ENCODE data around the gene ZNRF3.

ZNRF3 gene

DNA sequence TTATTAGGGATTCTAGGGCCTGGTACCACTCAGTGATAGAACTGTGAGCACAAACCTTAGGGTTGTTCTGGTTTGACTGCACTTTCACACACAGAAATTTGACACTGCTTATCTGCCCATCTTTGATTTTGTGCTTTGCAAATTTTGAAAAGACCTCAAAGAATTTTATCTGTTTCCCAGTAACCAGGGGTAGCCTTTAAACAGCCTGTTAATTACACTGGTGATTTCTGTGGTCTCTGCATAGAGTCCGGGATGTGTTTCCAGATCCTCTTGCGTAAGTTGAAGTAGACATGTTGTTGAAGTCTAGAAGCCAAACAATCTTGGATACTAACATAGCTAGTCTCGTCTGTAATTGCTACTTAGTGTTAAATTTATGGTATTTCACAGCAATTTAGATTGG lies 103.0 kb downstream of the ZNRF3 start:
- no peak overlapping the region for H3K4me3 ChIP-seq (ENCODE audit: insufficient read depth, low read length, poor library complexity, severe bottlenecking)
- H3K9me2 ChIP-seq (replicated peaks; ENCODE audit: insufficient read depth, low read length), result no peaks in the 10 kb centered on the region
- no peaks in the 10 kb centered on the region for H3F3A ChIP-seq (ENCODE audit: insufficient read depth)
- no peak overlapping the region for H3K27ac ChIP-seq (ENCODE audit: low read depth, low read length)
- H4K20me1 ChIP-seq (ENCODE audit: low read depth, low read length), result no peaks in the 10 kb centered on the region
- H3K36me3 ChIP-seq (ENCODE audit: low read length), result no peaks in the 10 kb centered on the region
- H2AFZ ChIP-seq (ENCODE audit: low read depth, low read length, severe bottlenecking), result no peak overlapping the region
- no peak overlapping the region for H3K4me2 ChIP-seq (ENCODE audit: low read depth, low read length, poor library complexity, severe bottlenecking)
- TF ChIP-seq, protein P1, sequence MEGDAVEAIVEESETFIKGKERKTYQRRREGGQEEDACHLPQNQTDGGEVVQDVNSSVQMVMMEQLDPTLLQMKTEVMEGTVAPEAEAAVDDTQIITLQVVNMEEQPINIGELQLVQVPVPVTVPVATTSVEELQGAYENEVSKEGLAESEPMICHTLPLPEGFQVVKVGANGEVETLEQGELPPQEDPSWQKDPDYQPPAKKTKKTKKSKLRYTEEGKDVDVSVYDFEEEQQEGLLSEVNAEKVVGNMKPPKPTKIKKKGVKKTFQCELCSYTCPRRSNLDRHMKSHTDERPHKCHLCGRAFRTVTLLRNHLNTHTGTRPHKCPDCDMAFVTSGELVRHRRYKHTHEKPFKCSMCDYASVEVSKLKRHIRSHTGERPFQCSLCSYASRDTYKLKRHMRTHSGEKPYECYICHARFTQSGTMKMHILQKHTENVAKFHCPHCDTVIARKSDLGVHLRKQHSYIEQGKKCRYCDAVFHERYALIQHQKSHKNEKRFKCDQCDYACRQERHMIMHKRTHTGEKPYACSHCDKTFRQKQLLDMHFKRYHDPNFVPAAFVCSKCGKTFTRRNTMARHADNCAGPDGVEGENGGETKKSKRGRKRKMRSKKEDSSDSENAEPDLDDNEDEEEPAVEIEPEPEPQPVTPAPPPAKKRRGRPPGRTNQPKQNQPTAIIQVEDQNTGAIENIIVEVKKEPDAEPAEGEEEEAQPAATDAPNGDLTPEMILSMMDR (IDR thresholded peaks at IDR 0.05; ENCODE audit: insufficient read depth, low read length, poor library complexity, severe bottlenecking), result no peak
- no peak for TF ChIP-seq EZH2phosphoT487 (conservative IDR thresholded peaks at IDR 0.05; ENCODE audit: low read length)
- no peaks in the 10 kb centered on the region for H3K9me3 ChIP-seq (ENCODE audit: insufficient read depth, low read length)
- no peaks in the 10 kb centered on the region for H3K79me2 ChIP-seq (ENCODE audit: insufficient read depth, low read length)
- H3K9ac ChIP-seq (ENCODE audit: low read length), result no peak overlapping the region
- H3K27me3 ChIP-seq (ENCODE audit: low read length), result no peaks in the 10 kb centered on the region

DNA sequence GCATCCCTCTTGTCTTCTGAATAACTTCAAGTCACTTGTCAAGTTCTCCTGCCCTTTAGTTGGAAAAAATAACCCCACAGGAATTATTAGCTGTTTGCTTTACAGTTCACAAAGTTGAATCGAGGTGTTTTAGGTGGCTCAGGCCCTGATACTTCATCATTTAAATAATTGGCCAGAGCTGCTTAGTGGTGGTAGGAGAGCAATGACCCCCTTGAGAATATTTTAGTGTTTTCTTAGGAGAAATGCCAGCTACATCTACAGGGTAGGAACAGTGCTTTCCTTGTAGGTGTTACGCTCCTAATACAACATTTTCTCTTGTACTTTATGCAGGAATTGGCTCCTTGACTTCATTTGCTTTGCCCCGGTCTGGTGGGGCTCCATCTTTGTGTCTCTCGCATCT lies 105.1 kb downstream of the ZNRF3 start:
- no peaks in the 10 kb centered on the region for H3K9me2 ChIP-seq (replicated peaks; ENCODE audit: insufficient read depth, low read length)
- H3K4me3 ChIP-seq (ENCODE audit: insufficient read depth, low read length, poor library complexity, severe bottlenecking), result no peak overlapping the region
- H4K20me1 ChIP-seq (ENCODE audit: low read depth, low read length), result no peaks in the 10 kb centered on the region
- TF ChIP-seq, protein P1 (IDR thresholded peaks at IDR 0.05; ENCODE audit: insufficient read depth, low read length, poor library complexity, severe bottlenecking), result no peak
- no peak for TF ChIP-seq EZH2phosphoT487 (conservative IDR thresholded peaks at IDR 0.05; ENCODE audit: low read length)
- H3K9ac ChIP-seq (ENCODE audit: low read length), result no peak overlapping the region
- H3K4me2 ChIP-seq (ENCODE audit: low read depth, low read length, poor library complexity, severe bottlenecking), result no peak overlapping the region
- H3K27me3 ChIP-seq (ENCODE audit: low read length), result no peaks in the 10 kb centered on the region
- H2AFZ ChIP-seq (ENCODE audit: low read depth, low read length, severe bottlenecking), result no peak overlapping the region
- H3F3A ChIP-seq (ENCODE audit: insufficient read depth), result no peaks in the 10 kb centered on the region
- no peaks in the 10 kb centered on the region for H3K79me2 ChIP-seq (ENCODE audit: insufficient read depth, low read length)
- H3K27ac ChIP-seq (ENCODE audit: low read depth, low read length), result no peak overlapping the region
- no peaks in the 10 kb centered on the region for H3K36me3 ChIP-seq (ENCODE audit: low read length)
- H3K9me3 ChIP-seq (ENCODE audit: insufficient read depth, low read length), result no peaks in the 10 kb centered on the region

DNA sequence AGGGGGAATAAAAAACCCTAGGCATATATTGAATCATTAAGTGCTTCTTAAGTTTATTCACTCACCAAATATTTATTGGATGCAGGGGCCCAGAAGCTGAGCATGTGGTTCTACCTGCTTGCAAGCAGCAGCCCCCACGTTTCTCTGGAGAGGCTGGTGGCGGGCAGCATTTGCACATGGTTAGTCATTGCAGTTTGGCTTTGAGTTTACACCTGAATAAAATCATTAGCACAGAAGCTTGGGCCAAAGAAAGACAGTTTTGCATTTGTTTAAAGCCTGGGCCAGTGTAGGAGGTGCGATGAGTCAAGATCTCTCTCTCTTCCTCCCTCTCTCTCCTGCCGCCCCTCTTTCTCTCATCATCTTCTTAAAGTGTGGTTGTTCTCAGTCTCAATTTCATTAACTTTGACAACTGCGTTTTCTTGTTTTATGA lies 105.7 kb downstream of the ZNRF3 start:
- Histone ChIP-seq H3K9me2 (replicated peaks; ENCODE audit: insufficient read depth, low read length) (no peaks in the 10 kb centered on the region), H3K27me3 (ENCODE audit: low read length) (no peaks in the 10 kb centered on the region), H3K4me3 (ENCODE audit: insufficient read depth, low read length, poor library complexity, severe bottlenecking) (no peak overlapping the region), H3K4me2 (ENCODE audit: low read depth, low read length, poor library complexity, severe bottlenecking) (no peak overlapping the region), H3K36me3 (ENCODE audit: low read length) (no peaks in the 10 kb centered on the region), H3K79me2 (ENCODE audit: insufficient read depth, low read length) (no peaks in the 10 kb centered on the region), H3F3A (ENCODE audit: insufficient read depth) (no peaks in the 10 kb centered on the region), H3K9me3 (ENCODE audit: insufficient read depth, low read length) (no peaks in the 10 kb centered on the region), H3K9ac (ENCODE audit: low read length) (no peak overlapping the region), H4K20me1 (ENCODE audit: low read depth, low read length) (no peaks in the 10 kb centered on the region), H3K27ac (ENCODE audit: low read depth, low read length) (no peak overlapping the region), H2AFZ (ENCODE audit: low read depth, low read length, severe bottlenecking) (no peak overlapping the region)
- TF ChIP-seq, protein P1 (IDR thresholded peaks at IDR 0.05; ENCODE audit: insufficient read depth, low read length, poor library complexity, severe bottlenecking), result no peak
- TF ChIP-seq EZH2phosphoT487 (conservative IDR thresholded peaks at IDR 0.05; ENCODE audit: low read length), result no peak

Data from SU-DHL-6 (cell line).